HG02610 (cell line): Measurements from ENCODE around the gene ATG9B.

Experiments used
- ATAC-seq: cut with Tn5 transposase; IDR thresholded peaks from one replicate; pipeline ENCODE4 v1.9.1; 2021; ENCODE audit warnings: mild to moderate bottlenecking, moderate library complexity; ENCODE audit not compliant: unreplicated experiment

ATG9B gene, protein sequence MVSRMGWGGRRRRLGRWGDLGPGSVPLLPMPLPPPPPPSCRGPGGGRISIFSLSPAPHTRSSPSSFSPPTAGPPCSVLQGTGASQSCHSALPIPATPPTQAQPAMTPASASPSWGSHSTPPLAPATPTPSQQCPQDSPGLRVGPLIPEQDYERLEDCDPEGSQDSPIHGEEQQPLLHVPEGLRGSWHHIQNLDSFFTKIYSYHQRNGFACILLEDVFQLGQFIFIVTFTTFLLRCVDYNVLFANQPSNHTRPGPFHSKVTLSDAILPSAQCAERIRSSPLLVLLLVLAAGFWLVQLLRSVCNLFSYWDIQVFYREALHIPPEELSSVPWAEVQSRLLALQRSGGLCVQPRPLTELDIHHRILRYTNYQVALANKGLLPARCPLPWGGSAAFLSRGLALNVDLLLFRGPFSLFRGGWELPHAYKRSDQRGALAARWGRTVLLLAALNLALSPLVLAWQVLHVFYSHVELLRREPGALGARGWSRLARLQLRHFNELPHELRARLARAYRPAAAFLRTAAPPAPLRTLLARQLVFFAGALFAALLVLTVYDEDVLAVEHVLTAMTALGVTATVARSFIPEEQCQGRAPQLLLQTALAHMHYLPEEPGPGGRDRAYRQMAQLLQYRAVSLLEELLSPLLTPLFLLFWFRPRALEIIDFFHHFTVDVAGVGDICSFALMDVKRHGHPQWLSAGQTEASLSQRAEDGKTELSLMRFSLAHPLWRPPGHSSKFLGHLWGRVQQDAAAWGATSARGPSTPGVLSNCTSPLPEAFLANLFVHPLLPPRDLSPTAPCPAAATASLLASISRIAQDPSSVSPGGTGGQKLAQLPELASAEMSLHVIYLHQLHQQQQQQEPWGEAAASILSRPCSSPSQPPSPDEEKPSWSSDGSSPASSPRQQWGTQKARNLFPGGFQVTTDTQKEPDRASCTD

DNA sequence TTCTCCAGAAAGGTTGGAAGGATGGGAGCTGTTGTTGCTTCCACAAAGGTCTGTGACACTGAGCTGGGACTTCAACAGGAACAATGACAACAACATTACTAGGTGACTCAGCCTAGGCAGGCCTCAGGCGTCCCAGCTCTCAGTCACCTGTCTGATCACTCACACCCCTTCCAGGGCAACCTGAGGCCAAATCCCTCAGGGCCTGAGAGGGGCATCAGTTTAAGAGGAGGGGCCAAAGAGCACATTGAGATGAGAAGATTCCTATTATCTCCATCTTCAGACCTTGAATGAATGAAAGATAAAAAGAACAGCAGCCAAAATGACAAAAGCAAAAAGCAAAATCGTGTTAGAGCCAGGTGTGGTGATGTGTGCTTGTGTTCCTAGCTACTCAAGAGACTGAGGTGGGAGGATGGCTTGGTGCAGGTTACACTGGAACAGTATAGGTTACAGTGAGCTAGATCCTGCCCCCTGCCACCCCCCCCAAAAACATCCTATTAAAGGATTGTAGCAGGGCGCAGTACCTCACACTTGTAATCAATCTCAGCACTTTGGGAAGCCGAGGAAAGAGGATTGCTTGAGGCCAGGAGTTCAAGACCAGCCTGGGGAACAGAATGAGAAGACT, at the start of gene ATG9B:
TSS of gene ATG9B (minus strand) at position 60 of the 622 bp plus-strand sequence. CDS start 71 bp downstream, outside the sequence.
- no peak for ATAC-seq

DNA sequence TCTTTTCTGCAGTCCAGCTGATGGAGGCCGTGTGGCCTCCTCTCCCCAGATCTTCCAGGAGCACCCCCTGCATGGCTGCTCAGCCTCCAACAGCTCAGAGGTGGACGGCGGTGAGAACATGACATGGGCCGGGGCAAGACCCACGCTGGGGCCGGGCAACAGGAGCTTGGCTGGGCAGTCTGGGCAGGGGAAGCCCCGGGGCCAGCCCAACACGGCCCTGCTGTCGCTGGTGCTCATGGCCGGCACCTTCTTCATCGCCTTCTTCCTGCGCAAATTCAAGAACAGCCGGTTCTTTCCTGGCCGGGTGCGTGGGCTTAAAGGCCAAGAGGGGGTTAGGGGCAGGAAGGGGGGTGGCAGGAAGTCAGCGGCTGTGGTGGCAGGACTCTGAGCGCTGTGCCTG, 49.7 kb upstream of the ATG9B start:
- ATAC-seq, result no peak

DNA sequence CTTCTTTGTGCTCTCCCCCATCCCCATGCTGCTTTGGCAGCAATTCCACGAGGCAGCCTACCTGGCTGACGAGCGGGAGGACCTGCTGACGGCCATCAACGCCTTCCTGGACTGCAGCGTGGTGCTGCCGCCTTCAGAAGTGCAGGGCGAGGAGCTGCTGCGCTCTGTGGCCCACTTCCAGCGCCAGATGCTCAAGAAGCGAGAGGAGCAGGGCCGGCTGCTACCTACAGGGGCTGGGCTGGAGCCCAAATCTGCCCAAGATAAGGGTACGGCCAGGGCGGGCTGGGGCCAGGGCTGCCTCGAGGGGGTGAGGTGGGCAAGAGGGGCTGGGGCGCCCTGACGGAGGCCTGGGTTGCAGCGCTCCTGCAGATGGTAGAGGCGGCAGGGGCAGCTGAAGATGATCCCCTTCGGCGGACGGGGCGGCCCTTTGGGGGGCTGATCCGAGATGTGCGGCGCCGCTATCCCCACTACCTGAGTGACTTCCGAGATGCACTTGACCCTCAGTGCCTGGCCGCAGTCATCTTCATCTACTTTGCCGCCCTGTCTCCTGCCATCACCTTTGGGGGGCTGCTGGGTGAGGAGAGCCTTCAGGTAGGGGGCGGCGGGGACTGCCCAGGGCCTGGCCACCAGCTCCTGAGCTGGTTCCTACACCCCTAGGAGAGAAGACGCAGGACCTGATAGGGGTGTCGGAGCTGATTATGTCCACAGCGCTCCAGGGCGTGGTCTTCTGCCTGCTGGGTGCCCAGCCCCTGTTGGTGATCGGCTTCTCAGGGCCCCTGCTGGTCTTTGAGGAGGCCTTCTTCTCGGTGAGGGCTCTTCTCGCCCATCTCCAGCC, 47.0 kb upstream of the ATG9B start:
- ATAC-seq, result no peak

DNA sequence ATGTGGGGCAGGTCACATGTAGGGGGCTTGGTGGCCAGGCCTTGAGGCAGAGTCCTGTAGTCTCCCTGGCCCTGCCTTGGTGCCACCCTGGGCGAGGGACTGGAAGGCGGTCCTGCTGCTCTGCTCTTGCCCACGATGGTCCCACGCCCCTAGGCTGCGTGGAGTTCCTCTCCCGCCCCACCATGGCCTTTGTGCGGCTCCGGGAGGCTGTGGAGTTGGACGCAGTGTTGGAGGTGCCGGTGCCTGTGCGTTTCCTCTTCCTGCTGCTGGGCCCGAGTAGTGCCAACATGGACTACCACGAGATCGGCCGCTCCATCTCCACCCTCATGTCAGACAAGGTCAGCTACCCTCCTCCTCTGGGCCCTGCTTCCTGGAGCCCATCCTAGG, 46.3 kb upstream of the ATG9B start:
- ATAC-seq, result no peak

DNA sequence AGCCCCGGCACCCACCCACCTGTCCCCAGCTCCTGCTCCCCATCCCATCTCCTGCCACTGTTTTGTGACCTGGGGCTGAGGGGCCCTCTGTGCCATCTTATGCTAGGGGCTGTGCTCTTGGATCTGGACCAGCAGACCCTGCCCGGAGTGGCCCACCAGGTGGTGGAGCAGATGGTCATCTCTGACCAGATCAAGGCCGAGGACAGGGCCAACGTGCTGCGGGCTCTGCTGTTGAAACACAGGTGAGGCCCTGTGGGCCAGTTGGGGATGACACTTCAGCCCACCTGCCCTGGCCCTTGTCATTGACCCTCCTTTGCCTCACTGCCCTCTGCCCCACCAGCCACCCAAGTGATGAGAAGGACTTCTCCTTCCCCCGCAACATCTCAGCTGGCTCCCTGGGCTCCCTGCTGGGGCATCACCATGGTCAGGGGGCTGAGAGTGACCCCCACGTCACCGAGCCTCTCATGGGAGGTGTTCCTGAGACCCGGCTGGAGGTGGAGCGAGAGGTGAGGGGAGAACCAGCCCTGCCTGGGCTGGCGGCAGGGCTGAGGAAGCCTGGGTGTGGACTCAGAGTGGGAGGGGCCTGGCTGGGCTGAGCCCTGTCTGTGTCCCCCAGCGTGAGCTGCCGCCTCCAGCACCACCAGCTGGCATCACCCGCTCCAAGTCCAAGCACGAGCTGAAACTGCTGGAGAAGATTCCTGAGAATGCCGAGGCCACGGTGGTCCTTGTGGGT, 45.7 kb upstream of the ATG9B start:
- no peak for ATAC-seq

DNA sequence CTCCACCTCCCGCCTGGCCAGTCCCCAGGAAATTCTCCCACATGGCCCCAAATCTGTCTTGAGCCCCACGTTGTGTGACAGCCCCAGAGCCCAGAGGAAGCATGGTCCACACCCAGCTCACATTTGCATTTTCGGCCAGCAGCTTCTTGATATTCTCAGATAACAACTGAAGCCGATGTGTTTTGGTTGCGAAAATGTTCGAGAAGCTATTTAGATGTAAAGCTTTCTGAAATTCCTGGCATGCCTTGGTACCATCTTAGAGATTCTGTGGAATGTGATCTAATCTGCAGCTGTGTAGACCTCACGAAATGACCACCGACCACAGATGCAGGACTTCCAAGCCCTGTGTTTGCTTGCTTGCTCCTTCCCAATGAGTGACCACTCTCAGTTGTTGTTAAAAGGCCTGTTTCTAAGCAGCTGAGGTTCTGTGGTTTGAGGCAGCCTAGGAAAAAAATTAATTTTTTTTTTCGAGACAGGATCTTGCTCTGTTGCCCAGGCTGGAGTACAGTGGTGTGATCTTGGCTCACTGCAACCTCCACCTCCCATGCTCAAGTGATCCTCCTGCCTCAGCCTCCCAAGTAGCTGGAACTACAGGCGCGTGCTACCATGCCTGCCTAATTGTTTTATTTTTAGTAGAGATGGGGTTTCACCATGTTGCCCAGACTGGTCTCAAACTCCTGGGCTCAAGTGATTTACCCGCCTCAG, 43.9 kb upstream of the ATG9B start:
- no peak for ATAC-seq

DNA sequence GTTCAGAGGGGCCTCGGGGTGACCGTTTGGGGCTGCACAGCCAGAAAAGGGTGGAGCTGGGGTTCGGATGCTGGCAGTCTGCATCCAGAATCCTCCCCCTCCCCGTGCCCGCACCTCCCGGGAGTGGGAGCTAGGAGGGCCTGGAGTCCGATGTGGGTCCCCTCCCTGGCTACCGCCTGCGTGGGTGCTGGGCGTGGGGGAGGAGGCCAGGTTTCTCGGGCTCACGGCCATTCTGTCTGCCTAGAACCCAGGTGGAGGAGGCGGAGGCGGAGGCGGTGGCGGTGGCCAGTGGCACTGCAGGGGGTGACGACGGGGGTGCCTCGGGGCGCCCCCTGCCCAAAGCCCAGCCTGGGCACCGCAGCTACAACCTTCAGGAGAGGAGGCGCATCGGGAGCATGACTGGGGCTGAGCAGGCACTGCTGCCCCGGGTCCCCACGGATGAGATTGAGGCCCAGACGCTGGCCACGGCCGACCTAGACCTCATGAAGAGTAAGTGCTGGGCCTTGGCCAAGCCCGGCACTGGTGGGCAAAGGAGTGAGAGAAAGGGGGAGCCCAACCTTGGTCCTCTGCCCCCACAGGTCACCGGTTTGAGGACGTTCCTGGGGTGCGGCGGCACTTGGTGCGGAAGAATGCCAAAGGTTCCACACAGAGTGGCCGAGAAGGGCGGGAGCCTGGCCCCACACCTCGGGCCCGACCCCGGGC, 42.1 kb upstream of the ATG9B start:
- ATAC-seq, result no peak

DNA sequence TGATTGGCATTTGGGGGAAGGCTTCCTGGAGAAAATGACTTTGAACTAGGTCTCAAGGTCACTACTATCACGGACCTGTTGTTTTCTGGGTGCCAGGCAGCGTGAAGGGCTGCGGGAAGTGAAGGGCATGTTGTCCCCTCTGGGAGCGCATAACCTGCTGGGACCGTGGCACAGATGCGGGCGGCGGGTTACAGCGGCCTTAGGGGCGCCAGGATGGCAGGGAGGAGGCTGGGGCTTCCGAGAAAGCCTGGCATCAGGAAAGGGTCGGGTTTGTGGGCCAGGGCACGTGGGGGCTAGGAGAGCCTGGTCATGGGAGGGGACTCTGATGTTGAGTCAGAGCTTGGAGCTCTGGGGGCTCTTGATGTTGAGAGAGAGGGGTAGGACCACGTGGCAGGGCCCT, 41.2 kb upstream of the ATG9B start:
- ATAC-seq, result no peak

DNA sequence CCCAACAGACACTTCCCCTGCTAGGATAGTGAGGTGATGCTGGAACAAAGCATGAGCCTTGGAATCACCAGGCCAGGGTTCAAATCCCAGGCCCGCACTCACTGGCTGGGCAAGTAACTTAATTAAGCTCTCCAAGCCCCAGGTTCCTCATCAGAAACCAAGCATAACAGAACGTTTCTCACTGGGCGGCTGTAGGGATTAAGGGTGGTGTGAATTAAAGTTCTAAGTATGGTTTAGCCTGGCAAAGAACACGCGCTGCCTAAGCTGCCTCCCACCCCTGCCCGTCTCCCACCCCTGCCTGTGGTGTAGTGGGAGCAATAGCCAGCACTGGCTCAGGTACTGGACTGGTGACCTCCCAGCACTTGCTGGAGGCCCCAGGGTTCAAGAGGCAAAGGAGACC, 40.7 kb upstream of the ATG9B start:
- no peak for ATAC-seq

DNA sequence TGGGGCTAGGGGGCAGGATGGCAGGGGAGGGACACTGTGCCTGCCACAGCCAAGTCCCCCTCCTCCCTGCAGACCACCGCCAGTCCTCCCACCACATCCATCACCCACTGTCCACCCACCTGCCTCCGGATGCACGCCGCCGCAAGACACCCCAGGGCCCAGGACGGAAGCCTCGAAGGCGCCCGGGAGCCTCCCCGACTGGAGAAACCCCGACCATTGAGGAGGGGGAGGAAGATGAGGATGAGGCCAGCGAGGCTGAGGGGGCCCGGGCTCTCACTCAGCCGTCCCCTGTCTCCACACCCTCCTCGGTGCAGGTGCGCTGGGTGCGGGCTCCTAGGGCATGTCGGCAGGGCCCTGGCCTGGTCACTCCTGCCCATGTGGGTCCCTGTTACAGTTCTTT, 40.2 kb upstream of the ATG9B start:
- no peak for ATAC-seq

DNA sequence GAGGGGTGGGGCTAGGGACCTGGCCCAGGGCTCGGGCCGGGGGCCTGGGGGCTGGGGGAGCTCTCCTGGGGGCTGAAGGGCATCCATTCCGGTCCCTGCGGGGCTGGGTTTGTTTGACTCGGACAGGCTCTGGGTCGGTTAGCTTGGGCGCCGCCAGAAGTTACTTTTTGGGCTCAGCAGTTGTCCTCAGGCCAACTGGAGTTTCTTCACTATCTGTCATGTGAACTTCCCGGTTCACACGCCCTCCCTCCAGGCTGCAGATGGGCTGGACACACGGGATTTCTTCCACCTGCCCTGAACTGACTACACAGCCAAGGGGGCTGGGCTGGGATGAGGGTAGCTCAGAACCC, 38.9 kb upstream of the ATG9B start:
- ATAC-seq, result no peak

DNA sequence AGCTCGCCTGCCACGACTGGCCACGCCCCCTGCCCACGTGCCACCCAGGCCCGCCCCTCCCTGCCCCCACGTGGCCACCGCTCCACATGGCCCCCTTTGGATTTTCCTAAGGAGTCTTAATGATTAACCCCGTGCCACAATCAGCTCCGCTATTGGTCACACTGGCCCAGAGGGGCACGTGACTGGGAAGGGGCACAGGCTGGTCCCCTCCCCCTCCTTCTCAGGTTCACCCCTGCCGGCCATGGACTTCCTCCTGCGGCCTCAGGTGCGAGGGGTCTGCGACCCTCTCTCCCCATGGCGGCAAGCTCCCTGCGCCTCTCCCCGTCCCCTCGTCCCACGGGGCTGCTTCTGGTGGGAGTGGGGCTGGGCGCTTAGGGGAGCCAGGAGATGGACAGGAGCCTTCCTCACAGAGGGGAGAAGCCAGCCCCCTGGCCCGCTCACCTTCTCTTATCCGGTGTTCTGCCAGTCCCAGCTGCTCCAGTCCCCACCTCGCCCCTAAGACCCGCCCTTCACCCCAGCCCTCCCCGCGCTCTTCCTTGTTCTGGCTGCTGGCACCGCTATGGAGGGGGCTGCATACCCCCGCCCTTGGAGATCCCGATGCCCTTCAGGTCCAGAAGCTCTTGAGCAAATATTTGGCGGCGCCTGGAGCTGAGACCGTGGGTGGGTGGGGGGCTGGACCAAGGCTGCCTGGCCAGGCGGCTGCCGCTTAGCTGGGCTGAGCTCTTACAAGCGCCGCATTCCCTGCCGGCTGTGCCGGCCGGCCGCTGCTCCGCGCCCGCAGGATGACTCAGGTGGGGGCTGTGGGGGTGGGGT, 38.3 kb upstream of the ATG9B start:
- ATAC-seq, result no peak

DNA sequence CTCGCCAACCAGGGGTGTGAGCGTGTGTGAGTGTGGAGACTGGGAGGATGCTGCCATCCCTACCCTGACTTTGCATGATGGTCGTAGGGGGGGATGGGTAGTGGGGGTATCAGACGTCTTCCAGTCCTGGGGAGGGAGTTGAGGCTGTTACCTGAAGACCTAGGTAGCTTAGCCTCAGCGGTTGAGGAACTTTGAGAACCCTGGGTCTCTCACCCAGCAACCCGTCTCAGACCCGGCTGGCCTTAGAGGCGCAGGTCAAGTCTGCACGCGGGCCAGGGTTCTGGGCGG, 37.8 kb upstream of the ATG9B start:
- no peak for ATAC-seq

DNA sequence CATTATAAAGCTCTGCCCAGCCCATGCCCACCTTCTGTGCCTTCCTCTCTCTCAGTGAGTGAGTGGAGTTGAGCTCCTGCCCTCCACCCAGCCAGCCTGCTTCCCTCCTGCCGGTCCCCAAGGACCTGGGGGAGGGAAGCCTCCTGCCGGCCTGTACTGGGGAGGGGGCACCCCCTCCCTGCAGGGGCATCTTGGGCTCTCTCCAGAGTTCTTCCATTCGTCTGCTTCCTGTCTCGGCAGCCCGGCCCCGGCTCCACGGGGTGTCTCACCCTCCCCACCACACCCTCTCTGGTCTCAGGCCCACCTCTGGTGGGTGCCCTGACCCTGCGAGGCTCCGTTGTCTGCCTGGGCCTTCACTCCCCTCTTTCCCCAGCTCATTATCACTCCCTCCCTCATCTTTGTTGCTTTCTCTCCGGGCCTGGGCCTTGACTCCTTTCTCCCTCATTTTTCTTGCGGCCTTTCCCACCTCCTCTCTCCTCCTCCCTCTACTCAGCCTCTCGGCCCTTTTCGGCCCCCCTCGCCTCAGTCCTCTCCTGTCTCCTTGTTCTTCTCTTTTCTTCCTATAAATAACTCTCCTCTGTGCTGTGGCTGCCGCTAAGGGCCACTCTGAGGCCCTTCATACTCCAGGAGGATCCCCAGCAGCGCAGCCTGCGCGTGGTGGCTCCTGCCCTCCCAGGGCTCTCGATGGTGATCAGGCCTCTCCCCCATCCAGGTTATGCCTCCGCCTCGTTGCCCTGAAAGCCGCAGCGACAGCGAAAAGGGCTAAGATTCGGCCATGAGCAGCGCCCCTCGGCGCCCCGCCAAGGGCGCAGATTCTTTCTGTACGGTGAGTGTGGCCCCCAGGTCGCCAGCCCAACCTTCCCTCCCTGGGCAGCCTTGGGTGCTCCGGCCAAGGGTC, 37.2 kb upstream of the ATG9B start:
- ATAC-seq, result no peak

DNA sequence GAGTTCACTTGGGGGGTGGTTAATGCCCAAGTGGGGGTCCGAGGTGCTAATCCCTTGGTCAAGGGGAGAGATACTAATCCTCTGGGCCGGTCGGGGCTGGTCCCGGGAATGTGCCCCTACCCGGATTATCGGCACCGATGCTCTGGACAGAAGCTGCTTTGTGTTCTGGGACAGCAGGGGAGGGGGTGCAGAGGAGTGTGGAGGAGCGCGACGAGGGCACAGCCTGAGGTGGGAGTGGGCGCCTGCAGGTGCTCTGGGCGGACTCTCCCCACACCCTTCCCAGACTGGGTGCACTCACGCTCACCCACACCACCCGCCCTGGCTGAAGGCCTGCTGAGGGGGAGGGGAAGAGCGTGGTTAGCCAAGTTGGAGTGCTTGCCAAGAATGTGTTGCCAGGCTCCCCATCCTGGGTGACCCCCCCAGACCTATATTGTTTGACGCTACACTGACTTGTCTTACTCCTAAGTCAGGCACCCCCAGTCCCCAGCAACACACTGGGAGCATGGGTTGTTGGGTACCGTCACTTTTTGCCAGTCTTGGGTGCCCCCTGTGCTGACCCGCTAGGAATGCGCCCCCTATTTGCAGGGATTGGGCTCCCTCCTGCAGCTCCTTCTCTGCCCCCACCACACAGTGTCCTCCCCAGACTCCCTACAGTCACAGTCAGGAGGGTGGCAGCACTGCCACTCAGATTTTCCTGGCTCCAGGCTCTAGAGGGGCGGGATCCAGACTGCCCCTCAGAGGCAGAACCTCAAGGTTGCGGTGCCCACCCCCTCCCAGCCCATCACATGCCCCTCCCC, 36.3 kb upstream of the ATG9B start:
- ATAC-seq, result no peak

DNA sequence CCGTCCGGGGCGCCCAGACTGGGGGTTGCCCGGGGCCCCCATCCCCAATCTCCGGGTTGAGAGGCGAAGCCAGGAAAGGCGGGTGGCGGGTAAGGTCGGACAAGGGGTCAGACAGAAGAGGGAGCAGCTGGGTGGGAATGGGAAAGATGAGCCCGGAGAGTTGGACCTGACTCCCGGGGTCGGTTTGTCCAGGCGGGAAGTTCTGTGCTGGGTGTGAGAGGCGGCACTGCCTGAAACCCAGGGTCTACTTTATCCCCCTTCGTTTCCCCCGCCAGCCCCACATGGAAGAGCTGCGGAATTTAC, 35.8 kb upstream of the ATG9B start:
- no peak for ATAC-seq
